Measurements from ENCODE around the gene RHO.

DNA sequence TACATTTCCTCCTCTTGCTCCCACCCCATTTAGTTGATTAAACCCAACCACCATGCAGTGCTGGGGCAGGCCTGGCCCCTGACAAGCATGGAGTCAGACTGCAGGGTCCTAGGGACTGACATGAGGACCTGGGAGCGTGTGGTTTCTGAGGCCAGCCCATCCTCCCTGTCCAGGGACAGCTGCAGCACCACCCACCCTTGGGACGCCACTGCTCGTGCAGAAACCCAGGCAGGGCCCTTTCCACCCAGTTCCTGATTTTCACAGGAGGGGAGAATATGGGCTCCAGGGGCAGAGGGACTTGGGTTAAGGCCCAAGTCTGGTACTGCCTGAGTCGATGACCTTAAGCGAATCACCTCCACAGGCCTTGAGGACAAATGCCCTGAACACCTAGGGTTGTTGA lies 54.4 kb downstream of the RHO start:
- TF ChIP-seq EZH2 (IDR thresholded peaks at IDR 0.05) (no peak), POLR2AphosphoS5 (IDR thresholded peaks at IDR 0.05; ENCODE audit: borderline replicate concordance, low read depth, low read length) (no peak)
